NCI-H82 treated with DMSO at 0.1 percent for 48 hours (cell line): ENCODE results near the gene B2M.
"Not testable (repeated sequence)": the region's sequence is repeated elsewhere in the genome, so short reads cannot be mapped to it uniquely, and the experiment has no call there.

Source experiments
- DNase-seq: peaks from one replicate; lab custom pipeline; 2025; ENCODE audit not compliant: unreplicated experiment; lab: John Stamatoyannopoulos, UW

B2M gene

GRCh38 chr15:44720460-44721176 is 9.3 kb downstream of the B2M start:
- DNase-seq: no peak

GRCh38 chr15:44722011-44722410 is 10.7 kb downstream of the B2M start:
- DNase-seq: no peak

GRCh38 chr15:44726136-44726535 is 14.8 kb downstream of the B2M start:
- no peak for DNase-seq

- DNase-seq: no peak
Observed at GRCh38 chr15:44726568-44727484, 15.5 kb downstream of the B2M start.

- DNase-seq: no peak
Observed at GRCh38 chr15:44727485-44728231, 16.3 kb downstream of the B2M start.

GRCh38 chr15:44728232-44728575 is 16.9 kb downstream of the B2M start:
- DNase-seq: not testable (repeated sequence)

- DNase-seq: peak; percentile 88
Observed at GRCh38 chr15:44728576-44729407, 17.5 kb downstream of the B2M start.

- no peak for DNase-seq
Observed at GRCh38 chr15:44729408-44730127, 18.3 kb downstream of the B2M start.

- DNase-seq: no peak
Observed at GRCh38 chr15:44734839-44735481, 23.6 kb downstream of the B2M start.

- no peak for DNase-seq
Observed at GRCh38 chr15:44735482-44736180, 24.3 kb downstream of the B2M start.

GRCh38 chr15:44736181-44736765 is 25.0 kb downstream of the B2M start, which contains the start of gene TRIM69:
Gene TRIM69 (plus strand): TSS chr15:44736528. CDS start chr15:44736705, 177 bp downstream.
- DNase-seq: no peak

- DNase-seq: peak; percentile 20
Observed at GRCh38 chr15:44738340-44738984, 27.1 kb downstream of the B2M start.

GRCh38 chr15:44739222-44739847 is 28.0 kb downstream of the B2M start:
- DNase-seq: not testable (repeated sequence)

- DNase-seq: not testable (repeated sequence)
Observed at GRCh38 chr15:44743454-44743853, 32.1 kb downstream of the B2M start.

GRCh38 chr15:44753345-44753744 is 42.0 kb downstream of the B2M start:
- no peak for DNase-seq

- no peak for DNase-seq
Observed at GRCh38 chr15:44763187-44763586, 51.9 kb downstream of the B2M start.

GRCh38 chr15:44763848-44764247 is 52.5 kb downstream of the B2M start:
- DNase-seq: no peak
